BJ (cell line): Measurements from ENCODE around the gene PAMR1. TPM values are rescaled to one million over a fixed set of nuclear protein-coding genes. Genes with fewer than 3 reads are reported as not detected.

Experiments used
- CTCF ChIA-PET: fragments of 350-600 bp; formaldehyde crosslinking; extraction: SDS; loops from one replicate; lab custom pipeline; 2021; ENCODE audit warnings: antibody characterized with exemption, inconsistent platforms; lab: Yijun Ruan, JAX
- POLR2A ChIA-PET: fragments of 300-600 bp; sonication (Branson Sonifier 250); formaldehyde crosslinking; extraction: SDS; loops from one replicate; lab custom pipeline; 2021; ENCODE audit warnings: antibody characterized with exemption; lab: Charles Lee
- DNase-seq: peaks from one replicate; pipeline ENCODE4 v3.0.0-alpha.2; 2011; ENCODE audit warnings: low read depth
- H3K27me3 ChIP-seq: 2 replicates; pipeline ENCODE4 v1.6.0; 2011; ENCODE audit warnings: low read length; ENCODE audit not compliant: control insufficient read depth, insufficient read depth
- H3K36me3 ChIP-seq: 2 replicates; pipeline ENCODE4 v1.5.1; 2011; ENCODE audit warnings: low read length; ENCODE audit not compliant: control insufficient read depth, insufficient read depth
- H3K4me3 ChIP-seq: 2 replicates; pipeline ENCODE4 v1.5.1; 2011; ENCODE audit warnings: low read depth, mild to moderate bottlenecking, control low read depth, low read length
- polyA plus RNA-seq: library from polyadenylated mRNA; depleted of rRNA; stranded (reverse); fragments of >200 nt; gene quantifications from 2 replicates; pipeline ENCODE4 v1.2.3, GENCODE V29; 2011
- TF ChIP-seq, protein P1 (sequence below): IDR thresholded peaks from 2 replicates; pipeline ENCODE4 v1.5.1; 2011; ENCODE audit warnings: low read depth, mild to moderate bottlenecking, control low read depth, inconsistent platforms, low read length, moderate library complexity; ENCODE audit not compliant: insufficient read depth

The PAMR1 gene
- polyA plus RNA-seq, 1 experiment: 131 TPM

DNA sequence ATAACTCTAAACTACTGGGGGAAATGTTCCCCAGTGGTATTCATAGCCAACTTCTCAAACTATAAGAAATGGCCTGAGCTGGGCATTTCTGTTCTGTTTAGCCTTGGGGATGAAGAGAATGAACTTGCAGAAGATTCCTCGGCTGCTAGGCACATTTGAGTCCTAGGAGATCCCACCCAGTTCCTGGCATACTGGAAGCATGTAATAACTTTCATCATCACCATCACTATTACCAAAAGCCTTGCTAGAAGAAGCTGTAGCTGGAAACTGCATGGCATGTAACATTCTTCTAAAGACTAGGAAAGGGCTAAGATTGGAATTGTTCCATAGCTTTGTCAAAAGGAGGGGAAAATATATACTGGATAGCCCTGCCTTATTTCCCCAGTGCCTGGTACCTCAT is 65.9 kb downstream of the PAMR1 start:
- TF ChIP-seq, protein P1, sequence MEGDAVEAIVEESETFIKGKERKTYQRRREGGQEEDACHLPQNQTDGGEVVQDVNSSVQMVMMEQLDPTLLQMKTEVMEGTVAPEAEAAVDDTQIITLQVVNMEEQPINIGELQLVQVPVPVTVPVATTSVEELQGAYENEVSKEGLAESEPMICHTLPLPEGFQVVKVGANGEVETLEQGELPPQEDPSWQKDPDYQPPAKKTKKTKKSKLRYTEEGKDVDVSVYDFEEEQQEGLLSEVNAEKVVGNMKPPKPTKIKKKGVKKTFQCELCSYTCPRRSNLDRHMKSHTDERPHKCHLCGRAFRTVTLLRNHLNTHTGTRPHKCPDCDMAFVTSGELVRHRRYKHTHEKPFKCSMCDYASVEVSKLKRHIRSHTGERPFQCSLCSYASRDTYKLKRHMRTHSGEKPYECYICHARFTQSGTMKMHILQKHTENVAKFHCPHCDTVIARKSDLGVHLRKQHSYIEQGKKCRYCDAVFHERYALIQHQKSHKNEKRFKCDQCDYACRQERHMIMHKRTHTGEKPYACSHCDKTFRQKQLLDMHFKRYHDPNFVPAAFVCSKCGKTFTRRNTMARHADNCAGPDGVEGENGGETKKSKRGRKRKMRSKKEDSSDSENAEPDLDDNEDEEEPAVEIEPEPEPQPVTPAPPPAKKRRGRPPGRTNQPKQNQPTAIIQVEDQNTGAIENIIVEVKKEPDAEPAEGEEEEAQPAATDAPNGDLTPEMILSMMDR: no peak
- DNase-seq: no peak
- ChIA-PET CTCF (interaction anchor here (1.1 kb wide), 1 partner anchor 11 kb away, joined by 4 read pairs; no protein-coding TSS in a partner anchor), POLR2A (no interaction called here)
- no peaks in the 10 kb centered on the region for H3K27me3 ChIP-seq
- no peak overlapping the region for H3K4me3 ChIP-seq
- H3K36me3 ChIP-seq: peaks cover 7% of the 10 kb centered on the region

DNA sequence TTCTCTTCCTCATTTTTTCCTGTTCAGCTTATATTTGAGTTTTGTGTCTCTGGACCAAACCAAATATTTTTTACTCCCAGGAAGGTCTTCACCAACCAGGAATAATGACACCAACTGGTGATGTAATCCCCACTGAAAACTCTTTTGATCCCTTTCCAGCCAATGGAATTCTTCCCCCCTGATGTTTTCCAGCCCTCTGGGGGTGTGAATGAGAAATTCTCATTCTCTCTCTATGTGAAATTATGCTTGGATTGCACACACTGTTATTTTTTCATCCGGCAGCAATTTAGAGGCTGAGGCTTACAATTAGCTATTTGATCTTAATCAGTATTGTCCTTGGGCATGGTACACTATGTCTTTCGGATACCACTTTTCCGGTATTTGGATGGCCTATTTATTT is 66.6 kb downstream of the PAMR1 start:
- Histone ChIP-seq H3K36me3 (peaks cover 7% of the 10 kb centered on the region), H3K4me3 (no peak overlapping the region), H3K27me3 (no peaks in the 10 kb centered on the region)
- POLR2A ChIA-PET: no interaction called here
- TF ChIP-seq, protein P1: no peak
- DNase-seq: peak; percentile 9
- CTCF ChIA-PET: interaction anchor here (1.1 kb wide), 1 partner anchor 10 kb away, joined by 4 read pairs; no protein-coding TSS in a partner anchor

DNA sequence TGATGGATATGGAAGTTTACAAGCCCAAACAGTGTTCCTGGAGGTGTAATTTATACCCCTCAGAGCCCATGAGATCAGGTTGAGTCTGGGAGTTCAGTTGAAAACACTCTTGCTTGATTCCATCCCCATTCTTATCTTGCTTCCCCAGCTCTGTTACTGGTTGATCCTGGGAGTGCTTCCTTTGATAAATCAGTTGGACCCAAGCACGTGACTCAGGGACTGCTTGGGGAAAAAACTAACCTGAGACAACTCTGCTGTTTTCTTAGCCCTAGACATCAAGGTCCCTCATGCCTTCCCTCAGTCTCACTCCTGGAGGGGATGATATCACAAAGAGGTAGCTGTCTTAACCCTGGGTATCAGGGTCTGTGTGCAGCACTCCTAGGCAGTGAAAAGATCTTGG is 71.1 kb downstream of the PAMR1 start:
- TF ChIP-seq, protein P1: no peak
- Histone ChIP-seq H3K36me3 (peaks cover 7% of the 10 kb centered on the region), H3K27me3 (no peaks in the 10 kb centered on the region), H3K4me3 (no peak overlapping the region)
- ChIA-PET POLR2A (no interaction called here), CTCF (interaction anchor here (1.1 kb wide), 1 partner anchor 12 kb away, joined by 3 read pairs; no protein-coding TSS in a partner anchor)
- DNase-seq: no peak

DNA sequence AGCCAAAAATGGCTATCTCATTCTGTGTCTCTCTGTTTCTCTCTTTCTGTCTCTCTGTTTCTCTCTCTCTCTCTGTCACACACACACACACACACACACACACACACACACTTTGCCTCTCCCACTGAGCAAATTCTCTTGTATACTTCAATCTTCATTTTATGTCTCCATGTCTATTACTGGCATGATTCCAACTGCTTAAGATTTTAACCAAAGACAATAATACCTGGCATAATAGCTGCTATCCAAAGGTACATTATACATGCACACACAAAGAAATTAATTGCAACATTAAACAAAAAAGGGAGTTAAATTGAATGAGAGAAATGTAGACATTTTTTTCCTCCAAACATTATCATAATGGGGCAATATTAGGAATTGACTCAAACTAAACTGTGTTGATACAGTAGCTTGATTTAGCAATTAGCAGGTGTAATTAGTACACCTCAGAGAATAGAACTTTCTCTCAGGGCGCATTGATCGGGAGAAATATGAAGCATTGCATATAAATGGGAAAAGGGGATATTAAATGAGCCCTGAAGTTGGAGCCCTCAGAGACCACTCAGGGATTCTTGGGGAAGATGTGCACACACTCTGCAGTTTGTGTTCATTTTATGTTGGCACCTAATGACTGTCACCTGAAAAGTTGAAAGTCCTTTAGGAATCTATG is 88.7 kb downstream of the PAMR1 start:
- H3K36me3 ChIP-seq: peaks cover 15% of the 10 kb centered on the region
- H3K4me3 ChIP-seq: no peak overlapping the region
- no peaks in the 10 kb centered on the region for H3K27me3 ChIP-seq
- CTCF ChIA-PET: interaction anchor here (3.5 kb wide), 1 partner anchor 11 kb away, joined by 15 read pairs; no protein-coding TSS in a partner anchor
- POLR2A ChIA-PET: no interaction called here
- TF ChIP-seq, protein P1: no peak
- no peak for DNase-seq

DNA sequence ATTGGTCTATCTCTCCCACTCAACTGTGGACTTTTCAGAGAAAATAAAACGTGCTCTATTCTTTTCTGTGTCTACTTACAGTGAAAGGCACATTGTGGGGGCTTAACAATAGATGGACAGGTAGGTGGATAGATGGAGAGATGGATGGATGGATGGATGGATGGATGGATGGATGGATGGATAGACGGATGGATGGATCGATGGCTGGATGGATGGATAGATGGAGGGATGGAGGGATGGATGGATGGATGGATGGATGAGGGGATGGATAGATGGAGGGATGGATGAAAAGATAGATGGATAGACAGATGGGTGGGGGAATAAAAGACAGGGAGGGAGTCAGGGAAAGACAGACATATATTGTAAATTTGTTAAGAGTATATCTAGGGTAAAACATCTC is 91.8 kb downstream of the PAMR1 start:
- POLR2A ChIA-PET: no interaction called here
- no peak for DNase-seq
- no peaks in the 10 kb centered on the region for H3K27me3 ChIP-seq
- CTCF ChIA-PET: interaction anchor here (3.5 kb wide), 1 partner anchor 8 kb away, joined by 15 read pairs; no protein-coding TSS in a partner anchor
- H3K4me3 ChIP-seq: no peak overlapping the region
- TF ChIP-seq, protein P1: no peak
- H3K36me3 ChIP-seq: peaks cover 21% of the 10 kb centered on the region
